Uterus (tissue), 4 donors: ENCODE results near the gene KLHL18. TPM values are rescaled to one million over a fixed set of nuclear protein-coding genes. Genes with fewer than 3 reads are reported as not detected.
A peak's percentile ranks its signal among the peaks of the same experiment; 100 is the strongest.

ENCODE experiments used
- DNase-seq, 2 donors: peaks; one replicate each; pipeline ENCODE4 v3.0.0-alpha.2; 2019 to 2020
- H3K27ac ChIP-seq, 2 donors: fragments of 200-600 bp; sonication (generic); 1 replicate in 1 of 2; 2 replicates in 1 of 2; pipeline ENCODE4 v1.5.1; 2016 to 2018
- H3K27me3 ChIP-seq, 2 donors: fragments of 200-600 bp; sonication (generic); one replicate each; pipeline ENCODE4 v1.5.1; 2018 to 2019; ENCODE audit warnings: control low read depth in 1 of 2
- H3K36me3 ChIP-seq, 2 donors: fragments of 200-600 bp; sonication (generic); one replicate each; pipeline ENCODE4 v1.5.1; 2019; ENCODE audit warnings: control low read depth in 1 of 2
- H3K4me1 ChIP-seq, 2 donors: fragments of 200-600 bp; sonication (generic); one replicate each; pipeline ENCODE4 v1.5.1; 2018 to 2019; ENCODE audit warnings: control low read depth in 1 of 2
- H3K4me3 ChIP-seq, 2 donors: fragments of 200-600 bp; sonication (generic); 1 replicate in 1 of 2; 2 replicates in 1 of 2; pipeline ENCODE4 v1.5.1; 2018 to 2019; ENCODE audit warnings: mild to moderate bottlenecking in 1 of 2
- H3K9me3 ChIP-seq, 2 donors: fragments of 200-600 bp; sonication (generic); one replicate each; pipeline ENCODE4 v1.5.1; 2019; ENCODE audit warnings: control low read depth in 1 of 2
- CTCF ChIP-seq, 4 experiments: fragments of 200-600 bp in 2 of 4; fragments of 450-650 bp in 2 of 4; sonication (generic) in 2 of 4; IDR thresholded peaks; one replicate each; pipeline ENCODE4 v1.5.1; 2016 to 2019; ENCODE audit warnings: antibody characterized with exemption in 4 of 4, mild to moderate bottlenecking in 2 of 4, moderate library complexity in 1 of 4
- POLR2A ChIP-seq, 2 donors: fragments of 450-650 bp; IDR thresholded peaks; one replicate each; pipeline ENCODE4 v1.6.1; 2016; ENCODE audit warnings: antibody characterized with exemption in 2 of 2, mild to moderate bottlenecking in 1 of 2, moderate library complexity in 1 of 2
- intact Hi-C: fragments of 100-400 bp; cut with DNase I; formaldehyde crosslinking; loops from one replicate; pipeline ENCODE4 v1.15.1; 2023; ENCODE audit warnings: low total_unique reads
- total RNA-seq, 4 donors: library from RNA; depleted of rRNA in 3 of 4; stranded (reverse); fragments of >200 nt in 3 of 4; gene quantifications; one replicate each; pipeline versions ENCODE4 v1.1.0 to v1.2.4, GENCODE V29; 2014 to 2023
- donor health status: DM: yes; HTN: yes; CAD: no.

KLHL18 gene
- total RNA-seq, 4 donors from 2014 or later = 1.3 to 32.9 (median 15.0) TPM

- no peaks in the 10 kb centered on the region for H3K36me3 ChIP-seq
- H3K9me3 ChIP-seq = no peaks in the 10 kb centered on the region
- DNase-seq = no peak
- H3K27me3 ChIP-seq = no peaks in the 10 kb centered on the region
- no peak overlapping the region for H3K27ac ChIP-seq
- intact Hi-C loops = no loop called here
- H3K4me3 ChIP-seq = no peak overlapping the region
- TF ChIP-seq POLR2A (IDR thresholded peaks at IDR 0.05) = no peak
- TF ChIP-seq CTCF (IDR thresholded peaks at IDR 0.05) = no peak
- no peaks in the 10 kb centered on the region for H3K4me1 ChIP-seq
Measured at GRCh38 chr3:47265725-47266428, 16.9 kb upstream of the KLHL18 start.

- H3K4me3 ChIP-seq = no peak overlapping the region
- no peaks in the 10 kb centered on the region for H3K4me1 ChIP-seq
- no peaks in the 10 kb centered on the region for H3K9me3 ChIP-seq
- H3K27me3 ChIP-seq = no peaks in the 10 kb centered on the region
- peak; percentile 81 to 87 for DNase-seq
- intact Hi-C loops = no loop called here
- no peak overlapping the region for H3K27ac ChIP-seq
- no peaks in the 10 kb centered on the region for H3K36me3 ChIP-seq
- no peak for TF ChIP-seq CTCF (IDR thresholded peaks at IDR 0.05)
- TF ChIP-seq POLR2A (IDR thresholded peaks at IDR 0.05) = no peak
Measured at GRCh38 chr3:47266709-47267489, 15.8 kb upstream of the KLHL18 start.

DNA sequence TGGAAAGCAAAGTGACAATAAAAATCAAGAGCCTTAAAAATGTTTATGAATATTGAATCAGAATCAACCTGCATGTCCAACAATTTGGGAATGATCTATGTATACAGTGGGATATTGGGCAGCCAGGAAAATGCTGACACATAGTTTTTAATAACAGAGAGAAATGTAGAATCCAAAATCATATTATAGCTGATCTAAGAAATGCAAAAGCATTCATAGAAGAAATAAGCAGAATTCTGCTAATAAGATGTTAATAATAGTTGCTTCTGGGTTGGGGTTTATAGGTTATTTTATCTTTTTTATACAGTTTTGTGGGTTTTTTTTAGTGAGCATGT is 15.3 kb upstream of the KLHL18 start:
- Histone ChIP-seq H3K9me3 (no peaks in the 10 kb centered on the region), H3K4me3 (no peak overlapping the region), H3K4me1 (no peaks in the 10 kb centered on the region), H3K36me3 (no peaks in the 10 kb centered on the region), H3K27me3 (no peaks in the 10 kb centered on the region), H3K27ac (no peak overlapping the region)
- intact Hi-C loops = no loop called here
- DNase-seq = no peak
- TF ChIP-seq POLR2A (IDR thresholded peaks at IDR 0.05) = no peak
- no peak for TF ChIP-seq CTCF (IDR thresholded peaks at IDR 0.05)

DNA sequence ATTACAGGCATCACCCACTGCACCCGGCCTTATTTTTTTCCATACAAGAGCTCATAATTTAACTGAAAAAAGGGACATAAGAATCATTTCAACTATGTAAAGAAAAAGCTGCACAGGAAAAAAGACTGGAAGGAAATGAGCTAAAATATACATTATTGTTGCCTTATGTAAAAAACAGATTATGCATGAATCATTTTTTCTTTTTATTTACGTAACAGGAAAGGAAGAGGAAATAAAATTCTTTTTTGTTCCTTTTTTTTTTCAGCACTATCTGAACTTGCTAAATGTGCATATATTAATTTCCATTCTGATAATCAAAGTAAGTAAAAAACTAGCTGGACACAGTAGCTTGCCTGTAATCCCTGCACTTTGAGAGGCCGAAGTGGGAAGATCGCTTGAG is 12.2 kb upstream of the KLHL18 start:
- no peak for DNase-seq
- Histone ChIP-seq H3K4me3 (no peak overlapping the region), H3K9me3 (no peaks in the 10 kb centered on the region), H3K4me1 (no peaks in the 10 kb centered on the region), H3K27ac (no peak overlapping the region), H3K36me3 (no peaks in the 10 kb centered on the region), H3K27me3 (no peaks in the 10 kb centered on the region)
- intact Hi-C loops = no loop called here
- TF ChIP-seq CTCF (IDR thresholded peaks at IDR 0.05) = no peak

GRCh38 chr3:47273564-47273963 is 9.2 kb upstream of the KLHL18 start:
- TF ChIP-seq POLR2A (IDR thresholded peaks at IDR 0.05) = no peak
- TF ChIP-seq CTCF (IDR thresholded peaks at IDR 0.05) = no peak
- intact Hi-C loops = no loop called here
- Histone ChIP-seq H3K4me1 (no peaks in the 10 kb centered on the region), H3K4me3 (no peak overlapping the region), H3K27ac (no peak overlapping the region), H3K36me3 (no peaks in the 10 kb centered on the region), H3K27me3 (no peaks in the 10 kb centered on the region), H3K9me3 (no peaks in the 10 kb centered on the region)
- no peak for DNase-seq
